ENCODE data around the gene PILRA. TPM values are rescaled to one million over a fixed set of nuclear protein-coding genes. Genes with fewer than 3 reads are reported as not detected.

The PILRA gene
- total and polyA plus RNA-seq, 2 experiments from 2014 or later: 0.38 to 5.3 TPM

DNA sequence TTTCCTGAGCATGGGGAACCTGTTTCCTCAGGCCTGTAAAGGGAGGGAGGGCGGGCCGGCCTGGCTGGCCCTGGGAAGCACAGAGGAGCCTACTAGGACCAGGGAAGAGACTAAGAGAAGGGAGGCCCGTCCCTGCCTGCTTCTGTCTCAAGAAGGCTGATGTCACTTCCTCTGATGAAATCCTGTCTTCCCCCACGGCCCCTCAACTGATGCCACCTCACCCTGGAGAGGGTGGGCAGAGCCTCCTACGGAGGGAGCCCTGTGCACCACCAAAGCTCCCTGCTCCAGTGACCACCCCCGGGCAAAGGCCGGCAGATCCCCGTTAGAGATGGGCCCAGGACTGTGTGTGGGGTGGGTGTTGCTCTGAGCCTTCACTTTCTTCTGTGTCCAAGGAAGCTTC, 1.0 kb upstream of the PILRA start (continued):
- TF ChIP-seq ZNF462 (CRISPR knock-in tag; IDR thresholded peaks at IDR 0.05) (no peak), NANOG (IDR thresholded peaks at IDR 0.05; ENCODE audit: borderline replicate concordance) (no peak), EZH2 (IDR thresholded peaks at IDR 0.05; ENCODE audit: low read depth, unreplicated experiment) (no peak), EZH2phosphoT487 (IDR thresholded peaks at IDR 0.05; ENCODE audit: unreplicated experiment) (no peak), CREB1 (CRISPR knock-in tag; IDR thresholded peaks at IDR 0.05; ENCODE audit: low read depth) (no peak), POLR2AphosphoS5 (IDR thresholded peaks at IDR 0.05; ENCODE audit: low read depth) (no peak), ZNF331 (CRISPR knock-in tag; IDR thresholded peaks at IDR 0.05; ENCODE audit: low read depth) (no peak), JUNB (IDR thresholded peaks at IDR 0.05; ENCODE audit: unreplicated experiment) (no peak), STAT1 (IDR thresholded peaks at IDR 0.05; ENCODE audit: unreplicated experiment) (no peak), ZNF114 (CRISPR knock-in tag; IDR thresholded peaks at IDR 0.05) (no peak)
- TF ChIP-seq, protein P1, sequence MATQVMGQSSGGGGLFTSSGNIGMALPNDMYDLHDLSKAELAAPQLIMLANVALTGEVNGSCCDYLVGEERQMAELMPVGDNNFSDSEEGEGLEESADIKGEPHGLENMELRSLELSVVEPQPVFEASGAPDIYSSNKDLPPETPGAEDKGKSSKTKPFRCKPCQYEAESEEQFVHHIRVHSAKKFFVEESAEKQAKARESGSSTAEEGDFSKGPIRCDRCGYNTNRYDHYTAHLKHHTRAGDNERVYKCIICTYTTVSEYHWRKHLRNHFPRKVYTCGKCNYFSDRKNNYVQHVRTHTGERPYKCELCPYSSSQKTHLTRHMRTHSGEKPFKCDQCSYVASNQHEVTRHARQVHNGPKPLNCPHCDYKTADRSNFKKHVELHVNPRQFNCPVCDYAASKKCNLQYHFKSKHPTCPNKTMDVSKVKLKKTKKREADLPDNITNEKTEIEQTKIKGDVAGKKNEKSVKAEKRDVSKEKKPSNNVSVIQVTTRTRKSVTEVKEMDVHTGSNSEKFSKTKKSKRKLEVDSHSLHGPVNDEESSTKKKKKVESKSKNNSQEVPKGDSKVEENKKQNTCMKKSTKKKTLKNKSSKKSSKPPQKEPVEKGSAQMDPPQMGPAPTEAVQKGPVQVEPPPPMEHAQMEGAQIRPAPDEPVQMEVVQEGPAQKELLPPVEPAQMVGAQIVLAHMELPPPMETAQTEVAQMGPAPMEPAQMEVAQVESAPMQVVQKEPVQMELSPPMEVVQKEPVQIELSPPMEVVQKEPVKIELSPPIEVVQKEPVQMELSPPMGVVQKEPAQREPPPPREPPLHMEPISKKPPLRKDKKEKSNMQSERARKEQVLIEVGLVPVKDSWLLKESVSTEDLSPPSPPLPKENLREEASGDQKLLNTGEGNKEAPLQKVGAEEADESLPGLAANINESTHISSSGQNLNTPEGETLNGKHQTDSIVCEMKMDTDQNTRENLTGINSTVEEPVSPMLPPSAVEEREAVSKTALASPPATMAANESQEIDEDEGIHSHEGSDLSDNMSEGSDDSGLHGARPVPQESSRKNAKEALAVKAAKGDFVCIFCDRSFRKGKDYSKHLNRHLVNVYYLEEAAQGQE (IDR thresholded peaks at IDR 0.05; ENCODE audit: unreplicated experiment): no peak
- TF ChIP-seq, protein P2, sequence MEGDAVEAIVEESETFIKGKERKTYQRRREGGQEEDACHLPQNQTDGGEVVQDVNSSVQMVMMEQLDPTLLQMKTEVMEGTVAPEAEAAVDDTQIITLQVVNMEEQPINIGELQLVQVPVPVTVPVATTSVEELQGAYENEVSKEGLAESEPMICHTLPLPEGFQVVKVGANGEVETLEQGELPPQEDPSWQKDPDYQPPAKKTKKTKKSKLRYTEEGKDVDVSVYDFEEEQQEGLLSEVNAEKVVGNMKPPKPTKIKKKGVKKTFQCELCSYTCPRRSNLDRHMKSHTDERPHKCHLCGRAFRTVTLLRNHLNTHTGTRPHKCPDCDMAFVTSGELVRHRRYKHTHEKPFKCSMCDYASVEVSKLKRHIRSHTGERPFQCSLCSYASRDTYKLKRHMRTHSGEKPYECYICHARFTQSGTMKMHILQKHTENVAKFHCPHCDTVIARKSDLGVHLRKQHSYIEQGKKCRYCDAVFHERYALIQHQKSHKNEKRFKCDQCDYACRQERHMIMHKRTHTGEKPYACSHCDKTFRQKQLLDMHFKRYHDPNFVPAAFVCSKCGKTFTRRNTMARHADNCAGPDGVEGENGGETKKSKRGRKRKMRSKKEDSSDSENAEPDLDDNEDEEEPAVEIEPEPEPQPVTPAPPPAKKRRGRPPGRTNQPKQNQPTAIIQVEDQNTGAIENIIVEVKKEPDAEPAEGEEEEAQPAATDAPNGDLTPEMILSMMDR (conservative IDR thresholded peaks at IDR 0.05; ENCODE audit: low read depth in 2 of 2): no peak
